Thoracic aorta (tissue), 2 donors: Measurements from ENCODE around the gene YOD1. TPM values are rescaled to one million over a fixed set of nuclear protein-coding genes. Genes with fewer than 3 reads are reported as not detected.

Source experiments
- ATAC-seq: fragments of 150-250 bp; one replicate; pipeline ENCODE4 v1.8.0; 2017; ENCODE audit warnings: low read depth; ENCODE audit not compliant: insufficient number of reproducible peaks, low FRiP score
- DNase-seq: peaks from one replicate; pipeline ENCODE4 v3.0.0-alpha.2; 2020; ENCODE audit warnings: low spot score
- H3K27ac ChIP-seq, 2 donors: fragments of 200-600 bp; sonication (generic); 1 replicate in 1 of 2; 2 replicates in 1 of 2; pipeline ENCODE4 v1.5.1; 2016; ENCODE audit warnings: mild to moderate bottlenecking in 2 of 2, moderate library complexity in 2 of 2
- H3K27me3 ChIP-seq: fragments of 200-600 bp; sonication (generic); replicated peaks from 2 replicates; pipeline ENCODE4 v1.6.0; 2016; ENCODE audit warnings: mild to moderate bottlenecking; ENCODE audit not compliant: insufficient read depth
- H3K36me3 ChIP-seq: fragments of 200-600 bp; sonication (generic); one replicate; pipeline ENCODE4 v1.5.1; 2016
- H3K4me1 ChIP-seq, 2 donors: fragments of 200-600 bp; sonication (generic); 1 replicate in 1 of 2; 2 replicates in 1 of 2; pipeline versions ENCODE4 v1.5.1 to v1.6.0; 2016; ENCODE audit warnings: low read depth in 2 of 2, mild to moderate bottlenecking in 1 of 2; ENCODE audit not compliant: control insufficient read depth in 1 of 2
- H3K4me3 ChIP-seq: fragments of 200-600 bp; sonication (generic); 2 replicates; pipeline ENCODE4 v1.5.1; 2016; ENCODE audit warnings: mild to moderate bottlenecking
- H3K9me3 ChIP-seq: fragments of 200-600 bp; sonication (generic); 2 replicates; pipeline ENCODE4 v1.5.1; 2016
- CTCF ChIP-seq: fragments of 200-600 bp; sonication (generic); IDR thresholded peaks from one replicate; pipeline ENCODE4 v1.5.1; 2019; ENCODE audit warnings: antibody characterized with exemption
- total RNA-seq, 2 donors: library from RNA; depleted of rRNA; stranded (reverse); fragments of >200 nt; gene quantifications; one replicate each; pipeline versions ENCODE4 v1.1.0 to v1.2.3, GENCODE V29; 2016

YOD1 gene
- total RNA-seq, 2 donors from 2014 or later: 3.8 to 8.4 TPM

DNA sequence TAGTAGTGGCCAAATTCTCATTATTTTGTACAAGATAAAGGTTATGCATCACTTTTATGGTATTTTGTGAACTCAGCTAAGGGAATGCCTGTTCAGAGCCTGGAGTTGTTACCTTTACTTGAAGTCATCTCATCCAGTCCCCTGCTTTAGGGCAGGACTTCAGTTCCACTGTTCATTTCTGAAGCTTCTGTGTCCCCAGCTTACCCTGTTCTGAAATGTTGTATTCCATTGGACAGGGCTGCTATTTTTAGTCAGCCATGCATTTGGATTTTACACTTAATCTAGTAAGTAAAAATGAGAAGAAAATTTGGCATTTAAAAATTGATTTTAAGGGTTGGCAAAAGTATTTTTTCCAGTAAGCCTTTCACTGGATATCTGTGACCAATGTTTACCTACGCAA, 26.0 kb upstream of the YOD1 start:
- DNase-seq (no peak), ATAC-seq (no peak)
- no peaks in the 10 kb centered on the region for H3K9me3 ChIP-seq
- no peak overlapping the region for H3K27ac ChIP-seq
- TF ChIP-seq CTCF: no peak
- H3K4me1 ChIP-seq: peaks cover 0 to 12% of the 10 kb centered on the region in 2 donors
- H3K4me3 ChIP-seq: no peak overlapping the region
- H3K36me3 ChIP-seq: no peaks in the 10 kb centered on the region
- no peaks in the 10 kb centered on the region for H3K27me3 ChIP-seq

DNA sequence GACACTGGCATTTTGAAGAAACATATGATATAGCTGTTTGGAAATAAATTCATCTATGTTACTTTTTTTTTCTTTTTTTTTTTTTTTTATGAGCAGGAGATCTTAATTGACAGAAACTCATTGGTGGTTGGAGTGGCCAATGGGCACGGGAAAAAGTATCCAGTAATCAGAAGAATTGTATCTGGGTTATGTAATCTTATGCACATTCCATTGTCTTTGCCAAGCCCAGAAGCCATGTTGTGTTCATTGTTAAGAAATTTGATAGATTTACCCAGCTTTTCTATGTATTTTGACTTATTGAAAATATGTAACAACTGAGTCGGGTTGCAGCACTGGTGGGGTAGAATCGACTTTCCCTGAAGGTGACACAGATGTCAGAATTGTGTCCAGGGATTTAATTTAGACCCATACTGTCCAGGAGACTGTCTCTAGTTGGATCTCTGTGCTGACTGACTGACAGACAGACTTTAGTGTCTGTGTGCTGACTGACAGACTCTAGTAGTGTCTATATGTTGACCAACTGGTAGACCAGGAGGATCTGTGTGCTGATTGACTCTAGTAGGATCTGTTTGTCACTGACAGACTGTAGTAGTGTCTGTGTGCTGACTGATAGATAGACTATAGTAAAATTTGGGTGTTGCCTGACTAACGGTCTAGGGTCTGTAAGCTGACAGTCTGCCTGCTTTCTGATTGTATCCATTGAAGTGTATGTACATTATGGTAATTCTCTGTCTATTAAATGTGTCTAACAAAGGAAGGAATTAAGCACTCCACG, 25.4 kb upstream of the YOD1 start:
- DNase-seq: no peak
- Histone ChIP-seq H3K27ac (no peak overlapping the region), H3K4me3 (no peak overlapping the region), H3K27me3 (no peaks in the 10 kb centered on the region), H3K36me3 (no peaks in the 10 kb centered on the region), H3K9me3 (no peaks in the 10 kb centered on the region), H3K4me1 (peaks cover 0 to 12% of the 10 kb centered on the region in 2 donors)
- TF ChIP-seq CTCF: no peak
- ATAC-seq: no peak

DNA sequence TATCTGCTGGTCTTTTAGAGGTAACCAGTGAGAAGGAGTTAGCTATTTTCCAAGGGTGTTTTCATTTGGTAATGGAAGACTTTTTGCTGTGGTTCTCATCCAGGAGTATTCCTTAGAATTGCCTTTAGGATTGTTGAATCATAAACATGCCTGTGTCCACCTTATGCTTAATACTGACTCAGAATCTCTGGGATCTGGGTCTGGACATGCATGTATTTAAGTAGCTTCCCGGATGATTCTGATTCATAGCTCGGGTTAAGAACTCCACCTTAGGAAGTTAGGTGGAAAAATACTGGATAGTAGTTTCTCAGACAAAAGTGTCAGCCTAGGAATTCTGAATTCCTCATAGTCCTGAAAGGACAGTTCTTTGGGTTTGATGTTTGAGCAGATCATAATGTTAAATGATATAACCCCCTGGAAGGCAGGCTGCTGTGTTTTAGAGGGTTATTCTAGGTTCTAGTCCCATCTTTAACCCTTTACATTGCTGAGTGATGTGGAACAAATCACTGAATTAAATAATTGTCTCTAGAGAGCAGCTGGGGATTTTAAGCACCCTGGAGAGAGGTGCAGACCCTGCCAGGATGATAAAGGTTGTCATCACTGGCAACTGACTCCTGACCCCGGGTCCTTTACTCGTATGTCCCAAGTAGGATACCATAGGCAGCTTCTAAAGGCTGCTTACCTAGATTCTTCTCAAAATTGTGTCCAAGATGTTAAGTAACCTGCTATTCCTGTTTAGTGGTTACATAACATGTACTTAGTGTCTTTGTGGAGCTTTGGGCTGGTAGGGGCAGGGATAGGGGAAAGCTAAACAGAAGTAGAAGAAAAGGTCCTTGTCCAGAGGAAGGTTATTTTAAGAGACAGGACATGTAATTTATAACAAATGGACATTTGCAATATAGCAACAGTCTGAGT, 23.2 kb upstream of the YOD1 start:
- H3K4me1 ChIP-seq: peaks cover 0 to 12% of the 10 kb centered on the region in 2 donors
- no peak for TF ChIP-seq CTCF
- H3K36me3 ChIP-seq: no peaks in the 10 kb centered on the region
- no peak overlapping the region for H3K4me3 ChIP-seq
- DNase-seq (no peak), ATAC-seq (no peak)
- no peaks in the 10 kb centered on the region for H3K27me3 ChIP-seq
- no peak overlapping the region for H3K27ac ChIP-seq
- no peaks in the 10 kb centered on the region for H3K9me3 ChIP-seq

DNA sequence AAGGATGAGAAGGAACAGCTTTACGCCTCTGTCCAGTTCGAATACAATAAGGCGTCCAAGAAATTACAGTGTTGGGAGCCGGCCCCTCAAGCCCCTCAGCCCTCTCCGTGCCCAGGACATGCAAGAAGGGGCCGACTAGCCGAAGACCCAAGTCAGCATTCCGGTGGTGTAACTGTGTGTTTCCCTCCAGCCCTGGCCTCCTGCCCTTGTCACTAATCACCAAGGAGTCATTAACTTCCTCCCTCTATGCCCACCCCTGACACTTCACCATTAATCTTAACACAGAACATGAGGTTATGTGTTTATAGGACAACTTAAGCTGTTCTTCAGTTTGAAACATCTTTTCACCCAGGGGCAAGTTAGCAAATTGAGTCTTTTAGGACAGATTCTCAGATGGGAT, 21.2 kb upstream of the YOD1 start:
- peaks cover 0 to 8% of the 10 kb centered on the region in 2 donors for H3K4me1 ChIP-seq
- DNase-seq: no peak
- H3K27me3 ChIP-seq: no peaks in the 10 kb centered on the region
- H3K4me3 ChIP-seq: no peak overlapping the region
- H3K36me3 ChIP-seq: peaks cover 9% of the 10 kb centered on the region
- TF ChIP-seq CTCF: no peak
- H3K27ac ChIP-seq: no peak overlapping the region
- no peak for ATAC-seq
- H3K9me3 ChIP-seq: no peaks in the 10 kb centered on the region

DNA sequence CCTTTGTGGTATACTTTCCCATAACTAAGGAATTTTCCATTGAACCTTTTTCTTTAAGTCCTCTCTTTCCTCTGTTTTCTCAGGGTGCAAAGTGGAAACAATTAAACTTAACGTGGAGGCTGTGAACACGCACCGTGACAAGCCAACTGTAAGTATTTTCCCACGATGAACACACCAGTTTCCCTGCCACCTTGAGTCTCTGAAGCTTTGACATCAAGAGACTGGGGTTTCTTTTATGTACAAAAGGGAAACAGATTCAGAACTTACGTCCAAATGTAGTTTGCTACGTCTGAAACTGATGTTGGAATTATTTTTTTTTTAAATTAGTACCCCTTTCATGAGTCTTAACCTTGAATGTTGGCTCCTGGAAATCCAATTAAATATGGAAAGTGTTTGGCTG, 20.4 kb upstream of the YOD1 start:
- H3K36me3 ChIP-seq: peaks cover 9% of the 10 kb centered on the region
- H3K9me3 ChIP-seq: no peaks in the 10 kb centered on the region
- TF ChIP-seq CTCF: no peak
- no peaks in the 10 kb centered on the region for H3K27me3 ChIP-seq
- ATAC-seq (no peak), DNase-seq (no peak)
- no peak overlapping the region for H3K27ac ChIP-seq
- H3K4me3 ChIP-seq: no peak overlapping the region
- H3K4me1 ChIP-seq: peaks cover 0 to under 1% of the 10 kb centered on the region in 2 donors
